ENCODE results near the gene HID1. TPM values are rescaled to one million over a fixed set of nuclear protein-coding genes. Genes with fewer than 3 reads are reported as not detected.
A peak's percentile ranks its signal among the peaks of the same experiment; 100 is the strongest.

Gene HID1
- total and polyA plus RNA-seq, 2 experiments from 2014 or later: not detected

DNA sequence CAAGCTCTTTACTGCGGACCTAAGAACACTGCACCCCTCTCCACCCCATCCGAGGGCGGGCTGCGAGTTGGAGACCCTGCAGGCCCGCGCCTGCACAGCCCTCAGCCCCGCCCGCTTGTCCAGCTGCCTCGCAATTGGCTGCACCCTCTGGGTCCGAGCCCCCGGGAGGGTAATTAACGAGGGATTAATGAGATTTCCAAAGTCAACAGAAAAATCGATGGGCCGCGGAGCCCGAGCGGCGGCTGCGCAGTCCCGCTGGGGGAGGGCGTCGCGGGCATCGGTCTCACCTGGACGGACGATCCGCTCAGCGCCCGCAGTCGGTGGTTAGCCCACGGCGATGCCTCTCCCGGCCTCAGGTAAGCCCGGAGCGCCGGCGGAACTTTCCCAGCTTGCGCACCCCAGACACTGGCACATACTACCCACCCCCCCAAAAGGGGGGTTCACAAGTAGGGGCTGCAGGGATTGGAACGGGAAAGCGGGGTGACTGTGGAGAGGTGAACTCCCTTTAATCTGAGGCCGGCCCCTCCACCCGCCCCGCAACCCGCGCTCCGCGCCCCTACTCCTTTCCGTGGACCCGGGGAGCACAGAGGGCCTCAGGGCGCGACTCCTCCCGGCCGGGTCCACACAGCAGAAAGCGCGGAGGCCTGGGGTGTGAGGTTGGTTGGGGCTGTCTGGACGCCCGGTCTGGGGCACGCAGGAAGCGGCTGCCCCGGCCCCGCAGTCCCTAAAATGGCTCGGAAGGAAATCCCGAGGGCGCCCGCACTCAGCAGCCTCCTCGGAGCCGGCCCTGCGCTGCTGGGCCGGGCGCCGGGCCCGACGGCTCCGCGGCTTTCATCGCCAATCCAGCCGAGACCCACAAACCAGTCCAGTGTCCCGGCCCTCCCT is 36.7 kb downstream of the HID1 start, which contains the start of gene OTOP3:
TSS of gene OTOP3 (plus strand) at position 314 of the 885 bp plus-strand sequence. CDS start at position 338, 24 bp downstream.
- no peaks in the 10 kb centered on the region for H3F3A ChIP-seq (ENCODE audit: insufficient read depth)
- DNase-seq: peak; percentile 23
- no peak for TF ChIP-seq EZH2phosphoT487 (IDR thresholded peaks at IDR 0.05; ENCODE audit: insufficient read depth, low read depth)
- TF ChIP-seq EZH2 (IDR thresholded peaks at IDR 0.05; ENCODE audit: insufficient read depth, poor library complexity, severe bottlenecking): peak; percentile 57
- H2AFZ ChIP-seq: no peak within 1 kb of the TSS
- no peaks in the 10 kb centered on the region for H3K4me1 ChIP-seq (ENCODE audit: insufficient read depth)
- peaks cover 64% of the 10 kb centered on the region for H3K27me3 ChIP-seq (replicated peaks; ENCODE audit: insufficient read depth)
- H3K4me2 ChIP-seq (ENCODE audit: unreplicated experiment): no peak within 1 kb of the TSS
- no peaks in the 10 kb centered on the region for H3K9me3 ChIP-seq (ENCODE audit: low read depth)
- H3K9ac ChIP-seq: no peak within 1 kb of the TSS
- H3K36me3 ChIP-seq (ENCODE audit: low read depth): no peaks in the 10 kb centered on the region
- in situ Hi-C loops (cut with MboI): no loop called here
- no peaks in the 10 kb centered on the region for H3K9me2 ChIP-seq (ENCODE audit: insufficient read depth)
- WGBS, 2 experiments (ENCODE audit: low coverage in 1 of 2, low lambda C conversion rate in 2 of 2, missing lambda C conversion rate in 2 of 2): 2 to 4% methylated on average over 54 to 76 of the region's 78 CpGs
- no peak within 1 kb of the TSS for H3K27ac ChIP-seq
- no peak within 1 kb of the TSS for H3K4me3 ChIP-seq
- no peaks in the 10 kb centered on the region for H4K20me1 ChIP-seq (ENCODE audit: insufficient read depth)
- H3K79me2 ChIP-seq (ENCODE audit: insufficient read depth): no peaks in the 10 kb centered on the region

DNA sequence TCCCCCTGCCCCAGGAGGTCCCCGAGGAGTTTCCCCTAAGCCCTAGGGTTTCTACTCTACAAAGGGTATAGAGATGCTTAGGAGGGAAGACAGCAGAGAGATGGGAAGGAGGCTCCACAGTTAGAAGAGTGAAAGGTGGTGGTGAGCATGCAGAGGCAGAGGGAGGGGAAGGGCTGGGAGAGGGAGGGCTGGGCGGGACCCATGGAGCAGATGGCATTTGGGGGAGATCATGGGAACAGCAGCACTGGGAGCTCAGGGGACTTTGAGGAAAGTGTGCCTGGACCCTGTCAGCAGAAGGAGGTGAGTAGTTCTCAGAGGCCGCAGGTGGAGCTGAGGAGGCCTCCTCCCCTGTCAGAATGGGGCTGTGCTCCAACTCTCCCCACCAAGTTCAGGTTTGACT is 37.5 kb downstream of the HID1 start:
- Histone ChIP-seq H3K9ac (no peak overlapping the region), H2AFZ (no peak overlapping the region), H3K27ac (no peak overlapping the region), H3K79me2 (ENCODE audit: insufficient read depth) (no peaks in the 10 kb centered on the region), H3F3A (ENCODE audit: insufficient read depth) (no peaks in the 10 kb centered on the region), H3K4me3 (no peak overlapping the region), H3K27me3 (replicated peaks; ENCODE audit: insufficient read depth) (peaks cover 64% of the 10 kb centered on the region), H3K36me3 (ENCODE audit: low read depth) (no peaks in the 10 kb centered on the region), H3K4me1 (ENCODE audit: insufficient read depth) (no peaks in the 10 kb centered on the region), H3K9me3 (ENCODE audit: low read depth) (no peaks in the 10 kb centered on the region), H3K4me2 (ENCODE audit: unreplicated experiment) (no peak overlapping the region), H4K20me1 (ENCODE audit: insufficient read depth) (no peaks in the 10 kb centered on the region), H3K9me2 (ENCODE audit: insufficient read depth) (no peaks in the 10 kb centered on the region)
- no peak for DNase-seq
- 4 to 5% methylated on average over 2 to 3 of the region's 3 CpGs for WGBS, 2 experiments (ENCODE audit: low coverage in 1 of 2, low lambda C conversion rate in 2 of 2, missing lambda C conversion rate in 2 of 2)
- in situ Hi-C loops (cut with MboI): no loop called here
- TF ChIP-seq EZH2 (IDR thresholded peaks at IDR 0.05; ENCODE audit: insufficient read depth, poor library complexity, severe bottlenecking) (no peak), EZH2phosphoT487 (IDR thresholded peaks at IDR 0.05; ENCODE audit: insufficient read depth, low read depth) (no peak)

DNA sequence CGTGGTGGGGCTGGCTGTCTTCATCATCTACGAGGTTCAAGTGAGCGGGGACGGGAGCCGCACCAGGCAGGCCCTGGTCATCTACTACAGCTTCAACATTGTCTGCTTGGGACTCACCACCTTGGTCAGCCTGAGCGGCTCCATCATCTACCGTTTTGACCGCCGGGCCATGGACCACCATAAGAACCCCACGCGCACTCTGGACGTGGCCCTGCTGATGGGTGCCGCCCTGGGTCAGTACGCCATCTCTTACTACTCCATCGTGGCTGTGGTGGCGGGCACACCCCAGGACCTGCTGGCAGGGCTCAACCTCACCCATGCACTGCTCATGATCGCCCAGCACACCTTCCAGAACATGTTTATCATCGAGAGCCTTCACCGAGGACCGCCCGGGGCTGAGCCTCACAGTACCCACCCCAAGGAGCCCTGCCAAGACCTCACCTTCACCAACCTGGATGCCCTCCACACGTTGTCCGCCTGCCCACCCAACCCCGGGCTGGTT is 42.0 kb downstream of the HID1 start:
- Histone ChIP-seq H3K4me3 (no peak overlapping the region), H3K9ac (no peak overlapping the region), H3K27ac (no peak overlapping the region), H3K4me1 (ENCODE audit: insufficient read depth) (no peaks in the 10 kb centered on the region), H3K79me2 (ENCODE audit: insufficient read depth) (no peaks in the 10 kb centered on the region), H3F3A (ENCODE audit: insufficient read depth) (no peaks in the 10 kb centered on the region), H2AFZ (no peak overlapping the region), H3K4me2 (ENCODE audit: unreplicated experiment) (no peak overlapping the region), H4K20me1 (ENCODE audit: insufficient read depth) (no peaks in the 10 kb centered on the region), H3K36me3 (ENCODE audit: low read depth) (no peaks in the 10 kb centered on the region), H3K9me3 (ENCODE audit: low read depth) (no peaks in the 10 kb centered on the region), H3K9me2 (ENCODE audit: insufficient read depth) (no peaks in the 10 kb centered on the region), H3K27me3 (replicated peaks; ENCODE audit: insufficient read depth) (peaks cover 62% of the 10 kb centered on the region)
- in situ Hi-C loops (cut with MboI): no loop called here
- TF ChIP-seq EZH2phosphoT487 (IDR thresholded peaks at IDR 0.05; ENCODE audit: insufficient read depth, low read depth) (no peak), EZH2 (IDR thresholded peaks at IDR 0.05; ENCODE audit: insufficient read depth, poor library complexity, severe bottlenecking) (no peak)
- DNase-seq: no peak
- 70 to 81% methylated on average over 24 of the region's 24 CpGs for WGBS, 2 experiments (ENCODE audit: low coverage in 1 of 2, low lambda C conversion rate in 2 of 2, missing lambda C conversion rate in 2 of 2)

DNA sequence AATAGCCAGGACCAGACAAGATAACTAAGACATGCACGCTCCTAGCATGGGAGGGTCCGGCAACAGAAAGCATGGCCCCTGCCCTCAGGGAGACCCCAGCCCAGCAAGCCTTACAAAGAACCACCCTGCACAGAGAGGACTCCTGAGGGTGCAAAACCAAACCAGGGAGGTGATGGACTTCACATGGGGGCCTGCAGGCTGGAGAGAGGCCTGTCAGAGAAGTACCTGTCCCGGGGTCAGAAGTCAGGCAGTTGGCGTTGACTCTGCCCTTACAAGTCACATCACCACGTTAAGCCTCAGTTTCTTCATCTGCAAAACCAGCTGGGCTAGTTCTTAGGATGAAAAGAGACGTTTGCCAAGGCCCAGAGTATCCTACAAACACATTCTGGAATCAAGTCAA is 43.8 kb downstream of the HID1 start:
- Histone ChIP-seq H3K4me2 (ENCODE audit: unreplicated experiment) (no peak overlapping the region), H3F3A (ENCODE audit: insufficient read depth) (no peaks in the 10 kb centered on the region), H3K79me2 (ENCODE audit: insufficient read depth) (no peaks in the 10 kb centered on the region), H3K36me3 (ENCODE audit: low read depth) (no peaks in the 10 kb centered on the region), H3K9me3 (ENCODE audit: low read depth) (no peaks in the 10 kb centered on the region), H4K20me1 (ENCODE audit: insufficient read depth) (no peaks in the 10 kb centered on the region), H2AFZ (no peak overlapping the region), H3K27ac (no peak overlapping the region), H3K4me3 (no peak overlapping the region), H3K4me1 (ENCODE audit: insufficient read depth) (no peaks in the 10 kb centered on the region), H3K9me2 (ENCODE audit: insufficient read depth) (no peaks in the 10 kb centered on the region), H3K9ac (no peak overlapping the region), H3K27me3 (replicated peaks; ENCODE audit: insufficient read depth) (peaks cover 63% of the 10 kb centered on the region)
- TF ChIP-seq EZH2 (IDR thresholded peaks at IDR 0.05; ENCODE audit: insufficient read depth, poor library complexity, severe bottlenecking) (no peak), EZH2phosphoT487 (IDR thresholded peaks at IDR 0.05; ENCODE audit: insufficient read depth, low read depth) (no peak)
- WGBS, 2 experiments (ENCODE audit: low coverage in 1 of 2, low lambda C conversion rate in 2 of 2, missing lambda C conversion rate in 2 of 2): 38 to 46% methylated on average over 6 of the region's 6 CpGs
- no peak for DNase-seq
- in situ Hi-C loops (cut with MboI): no loop called here
